IMR-90 (cell line): Measurements from ENCODE around the gene AP3B1. TPM values are rescaled to one million over a fixed set of nuclear protein-coding genes. Genes with fewer than 3 reads are reported as not detected.
A peak's percentile ranks its signal among the peaks of the same experiment; 100 is the strongest.

Experiments
- ATAC-seq: fragments of 200-7000 bp; cut with Tn5 transposase; 2 replicates; pipeline ENCODE4 v1.9.1; 2020; ENCODE audit warnings: low read depth, mild to moderate bottlenecking, moderate library complexity
- BruUV-seq: library from RNA; stranded (reverse); fragments of 400-500 nt; replicated peaks from 2 replicates; lab custom pipeline; 2021; lab: Mats Ljungman, UMichigan
- CTCF ChIA-PET: fragments of 300-600 bp; formaldehyde crosslinking; extraction: SDS; loops from one replicate; lab custom pipeline; 2021; ENCODE audit warnings: antibody characterized with exemption; lab: Yijun Ruan, JAX
- POLR2A ChIA-PET: fragments of 300-600 bp; sonication (Branson Sonifier 250); formaldehyde crosslinking; loops from one replicate; lab custom pipeline; 2022; ENCODE audit warnings: antibody characterized with exemption; ENCODE audit not compliant: unreplicated experiment; lab: Charles Lee
- DNase-seq: peaks from one replicate; pipeline ENCODE4 v3.0.0; 2013
- H2AFZ ChIP-seq: replicated peaks from 2 replicates; pipeline ENCODE3; 2013; ENCODE audit warnings: low read length, mild to moderate bottlenecking; ENCODE audit not compliant: poor library complexity
- H2AK5ac ChIP-seq: 2 replicates; pipeline ENCODE4 v1.6.1; 2013; ENCODE audit warnings: low read depth, low read length, inconsistent platforms
- H2AK9ac ChIP-seq: replicated peaks from 2 replicates; pipeline ENCODE3; 2013; ENCODE audit warnings: mild to moderate bottlenecking, low read depth, low read length, moderate library complexity; ENCODE audit not compliant: poor library complexity
- H2BK120ac ChIP-seq: 2 replicates; pipeline ENCODE4 v1.6.1; 2013; ENCODE audit warnings: low read depth, low read length, inconsistent platforms
- H2BK15ac ChIP-seq: 3 replicates; pipeline ENCODE4 v1.6.1; 2013; ENCODE audit warnings: low read depth, low read length, inconsistent platforms
- H2BK20ac ChIP-seq: 2 replicates; pipeline ENCODE4 v1.6.1; 2013; ENCODE audit warnings: low read depth, mild to moderate bottlenecking, inconsistent platforms, low read length, moderate library complexity
- H2BK5ac ChIP-seq: 2 replicates; pipeline ENCODE4 v1.6.1; 2013; ENCODE audit warnings: mild to moderate bottlenecking, low read depth, low read length, inconsistent platforms; ENCODE audit not compliant: poor library complexity, severe bottlenecking
- H3K14ac ChIP-seq: replicated peaks from 2 replicates; pipeline ENCODE4 v1.6.1; 2013; ENCODE audit warnings: low read depth, low read length, inconsistent platforms
- H3K18ac ChIP-seq: 2 replicates; pipeline ENCODE4 v1.6.1; 2013; ENCODE audit warnings: low read depth, low read length, control low read depth
- H3K23ac ChIP-seq: 2 replicates; pipeline ENCODE4 v1.6.1; 2013; ENCODE audit warnings: low read depth, low read length, inconsistent platforms
- H3K27ac ChIP-seq: 2 replicates; pipeline ENCODE4 v1.5.1; 2013; ENCODE audit warnings: mild to moderate bottlenecking, control low read depth, low read length; ENCODE audit not compliant: insufficient read depth
- H3K27me3 ChIP-seq: 2 replicates; pipeline ENCODE4 v1.6.1; 2013; ENCODE audit warnings: low read length; ENCODE audit not compliant: control insufficient read depth, insufficient read depth
- H3K36me3 ChIP-seq: 2 replicates; pipeline ENCODE4 v1.6.1; 2013; ENCODE audit warnings: low read length, mixed read lengths; ENCODE audit not compliant: control insufficient read depth, insufficient read depth
- H3K4ac ChIP-seq: 2 replicates; pipeline ENCODE4 v1.6.1; 2013; ENCODE audit warnings: low read depth, low read length, inconsistent platforms
- H3K4me1 ChIP-seq: 2 replicates; pipeline ENCODE4 v1.6.1; 2013; ENCODE audit warnings: low read length, mixed read lengths; ENCODE audit not compliant: control insufficient read depth, insufficient read depth
- H3K4me2 ChIP-seq: 2 replicates; pipeline ENCODE4 v1.6.1; 2013; ENCODE audit warnings: low read depth, mild to moderate bottlenecking, control low read depth, low read length, moderate library complexity
- H3K4me3 ChIP-seq: 2 replicates; pipeline ENCODE4 v1.5.1; 2013; ENCODE audit warnings: low read depth, mild to moderate bottlenecking, control low read depth, low read length, moderate library complexity; ENCODE audit not compliant: insufficient read depth
- H3K56ac ChIP-seq: 2 replicates; pipeline ENCODE4 v1.6.1; 2013; ENCODE audit warnings: low read length, inconsistent platforms; ENCODE audit not compliant: insufficient read depth; ENCODE audit errors: extremely low read depth
- H3K79me1 ChIP-seq, 2 experiments: 2 replicates each; pipeline ENCODE4 v1.6.1; 2013; ENCODE audit warnings: low read length in 2 of 2, inconsistent platforms in 1 of 2, low read depth in 1 of 2
- H3K9ac ChIP-seq: 2 replicates; pipeline ENCODE4 v1.6.1; 2013; ENCODE audit warnings: low read depth, low read length, control low read depth
- H3K9me1 ChIP-seq: 2 replicates; pipeline ENCODE4 v1.6.1; 2013; ENCODE audit warnings: low read length, inconsistent platforms; ENCODE audit not compliant: insufficient read depth
- H3K9me3 ChIP-seq: 2 replicates; pipeline ENCODE4 v1.6.1; 2013; ENCODE audit warnings: low read length; ENCODE audit not compliant: control insufficient read depth, insufficient read depth
- H4K20me1 ChIP-seq: 2 replicates; pipeline ENCODE4 v1.6.1; 2013; ENCODE audit warnings: low read length, inconsistent platforms; ENCODE audit not compliant: insufficient read depth
- H4K5ac ChIP-seq: 2 replicates; pipeline ENCODE4 v1.6.1; 2013; ENCODE audit warnings: mild to moderate bottlenecking, low read depth, low read length, control low read depth
- H4K8ac ChIP-seq, 2 experiments: 2 replicates each; pipeline ENCODE4 v1.6.1; 2013; ENCODE audit warnings: low read depth in 2 of 2, low read length in 2 of 2, control low read depth in 1 of 2, inconsistent platforms in 1 of 2
- H4K91ac ChIP-seq: 2 replicates; pipeline ENCODE4 v1.6.1; 2013; ENCODE audit warnings: low read depth, low read length, inconsistent platforms; ENCODE audit not compliant: insufficient read depth
- CEBPB ChIP-seq: IDR thresholded peaks from 2 replicates; pipeline ENCODE4 v1.6.1; 2012; ENCODE audit warnings: low read depth, low read length, improper control_type of control experiment
- MAFK ChIP-seq: IDR thresholded peaks from 2 replicates; pipeline ENCODE4 v1.6.1; 2012; ENCODE audit warnings: low read depth, low read length, improper control_type of control experiment
- MAZ ChIP-seq: IDR thresholded peaks from 2 replicates; pipeline ENCODE4 v1.6.1; 2012; ENCODE audit warnings: low read depth, mild to moderate bottlenecking, low read length, improper control_type of control experiment, moderate library complexity, borderline replicate concordance
- NFE2L2 ChIP-seq: fragments of 150-350 bp; IDR thresholded peaks from 2 replicates; pipeline ENCODE4 v1.6.1; 2016; ENCODE audit warnings: low read depth, mild to moderate bottlenecking, low read length
- POLR2A ChIP-seq: IDR thresholded peaks from 2 replicates; pipeline ENCODE4 v1.6.1; 2012; ENCODE audit warnings: mild to moderate bottlenecking, low read depth, low read length
- WGBS, 2 experiments: methylation state at CpG; one replicate each; pipeline versions ENCODE4 v1.1.5 to v1.1.7; 2013; ENCODE audit warnings: missing lambda C conversion rate in 2 of 2; ENCODE audit not compliant: insufficient read length in 1 of 2; ENCODE audit errors: extremely low coverage in 2 of 2; 5-methylcytosine and 5-hydroxymethylcytosine counted together
- dilution Hi-C: fragments of 300-500 bp; cut with HindIII; formaldehyde crosslinking; loops from one replicate; pipeline ENCODE4 v1.14.3; 2018; ENCODE audit warnings: low sequenced_read_pairs; ENCODE audit not compliant: unreplicated experiment
- in situ Hi-C: fragments of 300-500 bp; cut with MboI; formaldehyde crosslinking; loops from 3 replicates; pipeline ENCODE4 v1.14.3; 2019; ENCODE audit warnings: low sequenced_read_pairs, inconsistent platforms, mixed read lengths
- intact Hi-C: fragments of 100-400 bp; cut with micrococcal nuclease; formaldehyde crosslinking; loops from 2 replicates; pipeline ENCODE4 v1.10.0; 2022
- polyA plus RNA-seq, 3 experiments: library from polyadenylated mRNA; depleted of rRNA; stranded (reverse); fragments of >200 nt; gene quantifications; 2 replicates each; pipeline ENCODE4 v1.2.3, GENCODE V29; 2012; ENCODE audit warnings: low replicate concordance in 1 of 3
- total RNA-seq: library from RNA; depleted of rRNA; stranded (reverse); fragments of >200 nt; gene quantifications from 2 replicates; pipeline ENCODE4 v1.2.3, GENCODE V29; 2012

The AP3B1 gene
- total and polyA plus RNA-seq, 2 of the 4 experiments (the other 2 are of a cell fraction) = 33.1 to 59.0 TPM

- Histone ChIP-seq H3K4me3 (no peak overlapping the region), H3K9ac (no peak overlapping the region), H4K8ac (peak overlapping the region in 1 of 2 experiments; percentile 17; a peak in 2 of 4 replicates), H4K91ac (no peak overlapping the region), H2BK120ac (no peak overlapping the region), H3K4ac (peak overlapping the region; percentile 42), H2BK20ac (no peak overlapping the region), H2AK5ac (no peak overlapping the region), H3K4me2 (no peak overlapping the region), H4K5ac (peak overlapping the region; percentile 1; the same call in 1 of the 2 replicates), H2AFZ (no peak overlapping the region), H3K9me1 (no peaks in the 10 kb centered on the region), H2BK15ac (no peak overlapping the region; the same call in 2 of the 3 replicates), H2AK9ac (no peak overlapping the region), H3K56ac (no peak overlapping the region), H3K23ac (no peak overlapping the region), H3K4me1 (no peaks in the 10 kb centered on the region), H2BK5ac (no peak overlapping the region), H3K27ac (peak overlapping the region; percentile 1; the same call in 1 of the 2 replicates), H3K9me3 (no peaks in the 10 kb centered on the region), H3K18ac (peak overlapping the region; percentile 33), H3K27me3 (no peaks in the 10 kb centered on the region), H3K36me3 (no peaks in the 10 kb centered on the region), H3K14ac (no peak overlapping the region), H4K20me1 (no peaks in the 10 kb centered on the region), H3K79me1 (no peaks in the 10 kb centered on the region)
- no CpG with 5 or more reads among the region's 5 CpGs for WGBS, 2 experiments
- ATAC-seq (peak; percentile 53), DNase-seq (peak; percentile 40)
- ChIA-PET CTCF (interaction anchor here (0.6 to 0.7 kb wide), 2 partner anchors 212 to 273 kb away, joined by 3 to 7 read pairs; no protein-coding TSS in a partner anchor), POLR2A (no interaction called here)
- intact Hi-C loops (loop anchor here (10.0 kb wide), 1 partner anchor 296 kb away; no protein-coding TSS in a partner anchor), in situ Hi-C loops (no loop called here), dilution Hi-C loops (no loop called here)
- TF ChIP-seq NFE2L2 (peak; percentile 80), MAFK (peak; percentile 86), POLR2A (no peak), CEBPB (peak; percentile 7; the same call in 1 of the 2 replicates), MAZ (no peak)
- BruUV-seq = no TSS peak
Observed at GRCh38 chr5:78328585-78329173, 34.2 kb upstream of the AP3B1 start.
